ENCODE results near the gene CANX.
"Not testable (repeated sequence)": the region's sequence is repeated elsewhere in the genome, so short reads cannot be mapped to it uniquely, and the experiment has no call there.

CANX gene

GRCh38 chr5:179699616-179700237, 960 bp downstream of the CANX start:
- DNase-seq (ENCODE audit: low read depth), result peak; percentile 9

GRCh38 chr5:179700401-179700918, 1.7 kb downstream of the CANX start:
- DNase-seq (ENCODE audit: low read depth), result no peak

- DNase-seq (ENCODE audit: low read depth), result no peak
These were observed 17.5 kb downstream of the CANX start for GRCh38 chr5:179716286-179716685.

- DNase-seq (ENCODE audit: low read depth), result no peak
These were observed 21.5 kb downstream of the CANX start for GRCh38 chr5:179720222-179720621.

- DNase-seq (ENCODE audit: low read depth), result no peak
These were observed 25.4 kb downstream of the CANX start for GRCh38 chr5:179724163-179724562.

GRCh38 chr5:179727106-179727505, 28.3 kb downstream of the CANX start:
- DNase-seq (ENCODE audit: low read depth), result no peak

GRCh38 chr5:179729303-179729702, 30.5 kb downstream of the CANX start:
- no peak for DNase-seq (ENCODE audit: low read depth)

- no peak for DNase-seq (ENCODE audit: low read depth)
These were observed 31.0 kb downstream of the CANX start for GRCh38 chr5:179729727-179730126.

GRCh38 chr5:179730356-179730755, 31.6 kb downstream of the CANX start:
- DNase-seq (ENCODE audit: low read depth), result no peak

- no peak for DNase-seq (ENCODE audit: low read depth)
These were observed 32.1 kb downstream of the CANX start for GRCh38 chr5:179730852-179731251.

- DNase-seq (ENCODE audit: low read depth), result no peak
These were observed 33.1 kb downstream of the CANX start for GRCh38 chr5:179731791-179732411.

GRCh38 chr5:179732412-179732917, 33.7 kb downstream of the CANX start, which contains the start of gene MAML1:
Gene MAML1, plus strand, starts transcription at chr5:179732822. Its CDS starts 291 bp downstream, at chr5:179733113.
- peak; percentile 99 for DNase-seq (ENCODE audit: low read depth)

GRCh38 chr5:179732918-179733771, 34.4 kb downstream of the CANX start:
- DNase-seq (ENCODE audit: low read depth), result peak; percentile 7

GRCh38 chr5:179733772-179734126, 35.0 kb downstream of the CANX start:
- DNase-seq (ENCODE audit: low read depth), result no peak

GRCh38 chr5:179734536-179735164, 35.9 kb downstream of the CANX start:
- no peak for DNase-seq (ENCODE audit: low read depth)

- no peak for DNase-seq (ENCODE audit: low read depth)
These were observed 40.0 kb downstream of the CANX start for GRCh38 chr5:179738742-179739141.

GRCh38 chr5:179744106-179744505, 45.3 kb downstream of the CANX start:
- not testable (repeated sequence) for DNase-seq (ENCODE audit: low read depth)

- no peak for DNase-seq (ENCODE audit: low read depth)
These were observed 48.1 kb downstream of the CANX start for GRCh38 chr5:179746872-179747271.

- DNase-seq (ENCODE audit: low read depth), result no peak
These were observed 49.0 kb downstream of the CANX start for GRCh38 chr5:179747811-179748210.

GRCh38 chr5:179749857-179750508, 51.2 kb downstream of the CANX start:
- DNase-seq (ENCODE audit: low read depth), result no peak

- DNase-seq (ENCODE audit: low read depth), result no peak
These were observed 55.2 kb downstream of the CANX start for GRCh38 chr5:179753971-179754370.

- no peak for DNase-seq (ENCODE audit: low read depth)
These were observed 56.3 kb downstream of the CANX start for GRCh38 chr5:179755022-179755421.
